DND-41 (cell line): ENCODE data around the gene CYP4F22.
"Not testable (repeated sequence)": the region's sequence is repeated elsewhere in the genome, so short reads cannot be mapped to it uniquely, and the experiment has no call there.

Experiments used
- ATAC-seq: fragments of 200-7000 bp; cut with Tn5 transposase; 3 replicates; pipeline ENCODE4 v1.9.1; 2021; ENCODE audit warnings: low read depth; ENCODE audit not compliant: insufficient read depth
- DNase-seq: peaks from one replicate; pipeline ENCODE4 v3.0.0-alpha.2; 2020
- H2AFZ ChIP-seq: 2 replicates; pipeline ENCODE4 v1.6.0; 2012; ENCODE audit warnings: low read depth, low read length
- H3K27ac ChIP-seq: 2 replicates; pipeline ENCODE4 v1.5.1; 2012; ENCODE audit warnings: low read length, inconsistent platforms
- H3K27me3 ChIP-seq: fragments of 200-600 bp; sonication (generic); 2 replicates; pipeline ENCODE4 v1.6.0; 2012; ENCODE audit warnings: low read length, mild to moderate bottlenecking, inconsistent platforms; ENCODE audit not compliant: insufficient read depth, poor library complexity
- H3K36me3 ChIP-seq: 2 replicates; pipeline ENCODE4 v1.5.1; 2012; ENCODE audit warnings: low read length, inconsistent platforms; ENCODE audit not compliant: insufficient read depth
- H3K4me1 ChIP-seq: 2 replicates; pipeline ENCODE4 v1.5.1; 2012; ENCODE audit warnings: mild to moderate bottlenecking, low read length; ENCODE audit not compliant: insufficient read depth
- H3K4me2 ChIP-seq: 2 replicates; pipeline ENCODE4 v1.6.0; 2012; ENCODE audit warnings: mild to moderate bottlenecking, moderate library complexity, low read length, inconsistent platforms; ENCODE audit not compliant: insufficient read depth
- H3K4me3 ChIP-seq, 2 experiments: fragments of 200-600 bp in 1 of 2; shearing (Covaris generic) in 1 of 2; 2 replicates each; pipeline ENCODE4 v1.5.1; 2012 to 2016; ENCODE audit warnings: inconsistent platforms in 2 of 2, low read length in 2 of 2, mild to moderate bottlenecking in 2 of 2, low read depth in 1 of 2, moderate library complexity in 1 of 2
- H3K79me2 ChIP-seq: 2 replicates; pipeline ENCODE4 v1.6.0; 2012; ENCODE audit warnings: low read length, inconsistent platforms; ENCODE audit not compliant: insufficient read depth
- H3K9ac ChIP-seq: 2 replicates; pipeline ENCODE4 v1.6.0; 2012; ENCODE audit warnings: low read depth, mild to moderate bottlenecking, inconsistent platforms, low read length, moderate library complexity
- H3K9me3 ChIP-seq: 2 replicates; pipeline ENCODE4 v1.5.1; 2012; ENCODE audit warnings: low read length, moderate library complexity, mild to moderate bottlenecking, inconsistent platforms; ENCODE audit not compliant: insufficient read depth, severe bottlenecking
- H4K20me1 ChIP-seq: 2 replicates; pipeline ENCODE4 v1.6.0; 2012; ENCODE audit warnings: low read length; ENCODE audit not compliant: insufficient read depth
- CTCF ChIP-seq: IDR thresholded peaks from 2 replicates; pipeline ENCODE4 v1.5.1; 2012; ENCODE audit warnings: borderline replicate concordance, low read length, moderate library complexity, mild to moderate bottlenecking; ENCODE audit not compliant: poor library complexity, severe bottlenecking; ENCODE audit errors: extremely low read depth
- EZH2 ChIP-seq: IDR thresholded peaks from 3 replicates; pipeline ENCODE4 v1.6.1; 2012; ENCODE audit warnings: borderline replicate concordance, low read depth, mild to moderate bottlenecking, moderate library complexity, low read length, inconsistent platforms; ENCODE audit not compliant: severe bottlenecking

CYP4F22 gene

GRCh38 chr19:15485768-15486167, 22.6 kb upstream of the CYP4F22 start:
- not testable (repeated sequence) for H3K4me1 ChIP-seq, H3K4me3 ChIP-seq, DNase-seq, H3K36me3 ChIP-seq, H3K27me3 ChIP-seq, H3K9ac ChIP-seq, H2AFZ ChIP-seq, H3K9me3 ChIP-seq, H3K4me2 ChIP-seq, H3K27ac ChIP-seq, ATAC-seq, H4K20me1 ChIP-seq, H3K79me2 ChIP-seq

DNA sequence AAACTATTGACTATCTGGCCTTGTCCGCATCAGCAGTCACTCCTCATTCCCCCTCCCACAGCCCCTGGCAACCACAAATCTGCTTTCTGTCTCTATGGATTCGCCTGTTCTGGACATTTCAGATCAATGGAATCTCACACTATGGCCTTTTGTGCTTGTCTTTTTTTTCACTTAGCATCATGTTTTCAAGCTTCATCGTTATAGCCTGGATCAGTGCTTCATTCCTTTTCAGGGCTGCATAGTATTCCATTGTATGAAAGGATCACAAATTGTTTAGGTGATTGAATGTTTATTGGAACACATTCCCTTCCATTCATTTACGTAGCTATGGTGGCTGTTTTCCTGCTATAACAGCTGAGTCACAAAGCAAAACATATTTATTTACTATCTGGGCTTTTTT, 21.3 kb upstream of the CYP4F22 start:
- DNase-seq, result no peak
- Histone ChIP-seq H3K27me3 (no peaks in the 10 kb centered on the region), H3K9me3 (no peaks in the 10 kb centered on the region), H2AFZ (no peak overlapping the region), H3K4me3 (no peak overlapping the region), H3K36me3 (no peaks in the 10 kb centered on the region), H3K27ac (no peak overlapping the region), H3K4me2 (no peak overlapping the region), H3K4me1 (no peaks in the 10 kb centered on the region), H4K20me1 (no peaks in the 10 kb centered on the region), H3K9ac (no peak overlapping the region), H3K79me2 (no peaks in the 10 kb centered on the region)
- no peak for TF ChIP-seq CTCF
- TF ChIP-seq EZH2, result no peak
- ATAC-seq, result no peak

DNA sequence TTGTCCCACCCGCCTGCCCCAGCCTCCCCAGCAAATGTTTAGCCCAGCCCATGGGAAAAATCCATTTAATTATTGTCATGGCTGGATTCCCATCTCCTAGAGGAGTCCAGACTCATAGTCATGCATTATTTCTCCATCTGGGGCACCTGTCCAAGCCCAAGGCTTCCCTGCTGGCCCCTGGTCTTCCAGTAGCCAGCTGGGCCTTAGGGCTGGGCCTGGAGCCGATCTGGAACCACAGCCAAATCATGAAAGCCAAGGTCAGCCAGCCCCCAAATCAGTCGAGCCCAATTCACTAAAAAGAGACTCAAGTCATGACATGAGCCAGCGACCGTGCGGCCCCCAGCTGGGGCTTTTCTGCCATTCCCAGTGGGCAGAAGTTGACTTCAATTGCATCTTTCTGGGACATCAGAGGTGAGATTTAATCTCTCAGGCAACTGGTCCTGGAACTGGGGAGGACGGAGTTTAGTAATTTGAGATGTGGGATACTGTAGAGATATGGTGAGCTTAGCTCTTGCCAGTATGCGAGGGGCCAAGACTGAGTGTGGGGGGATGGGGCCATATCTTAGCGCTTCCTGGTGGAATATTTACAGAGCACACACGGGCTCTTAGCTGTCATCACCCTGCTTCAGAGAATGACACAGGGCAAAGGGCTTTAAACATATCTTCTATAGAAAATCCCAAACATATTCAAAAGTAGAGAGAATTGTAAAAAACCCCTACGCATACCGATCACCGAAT, 19.7 kb upstream of the CYP4F22 start:
- no peaks in the 10 kb centered on the region for H3K27me3 ChIP-seq
- H3K4me3 ChIP-seq, result no peak overlapping the region
- no peak overlapping the region for H3K9ac ChIP-seq
- H3K27ac ChIP-seq, result no peak overlapping the region
- H3K36me3 ChIP-seq, result no peaks in the 10 kb centered on the region
- TF ChIP-seq EZH2, result no peak
- TF ChIP-seq CTCF, result no peak
- no peaks in the 10 kb centered on the region for H3K4me1 ChIP-seq
- no peaks in the 10 kb centered on the region for H3K9me3 ChIP-seq
- ATAC-seq, result no peak
- H3K4me2 ChIP-seq, result no peak overlapping the region
- no peaks in the 10 kb centered on the region for H3K79me2 ChIP-seq
- no peaks in the 10 kb centered on the region for H4K20me1 ChIP-seq
- H2AFZ ChIP-seq, result no peak overlapping the region
- DNase-seq, result no peak

- Histone ChIP-seq H3K4me2 (no peak overlapping the region), H3K4me1 (no peaks in the 10 kb centered on the region), H3K27ac (no peak overlapping the region), H3K36me3 (no peaks in the 10 kb centered on the region), H4K20me1 (no peaks in the 10 kb centered on the region), H3K4me3 (no peak overlapping the region), H3K79me2 (no peaks in the 10 kb centered on the region), H3K9ac (no peak overlapping the region), H3K27me3 (no peaks in the 10 kb centered on the region), H3K9me3 (no peaks in the 10 kb centered on the region), H2AFZ (no peak overlapping the region)
- ATAC-seq (no peak), DNase-seq (no peak)
- TF ChIP-seq EZH2, result no peak
- no peak for TF ChIP-seq CTCF
Observed at GRCh38 chr19:15495151-15495550, 13.2 kb upstream of the CYP4F22 start.
